Measurements from ENCODE around the gene NF2. TPM values are rescaled to one million over a fixed set of nuclear protein-coding genes. Genes with fewer than 3 reads are reported as not detected.

NF2 gene
- total and polyA plus RNA-seq, 4 donors, result 8.9 to 49.7 (median 16.3) TPM

DNA sequence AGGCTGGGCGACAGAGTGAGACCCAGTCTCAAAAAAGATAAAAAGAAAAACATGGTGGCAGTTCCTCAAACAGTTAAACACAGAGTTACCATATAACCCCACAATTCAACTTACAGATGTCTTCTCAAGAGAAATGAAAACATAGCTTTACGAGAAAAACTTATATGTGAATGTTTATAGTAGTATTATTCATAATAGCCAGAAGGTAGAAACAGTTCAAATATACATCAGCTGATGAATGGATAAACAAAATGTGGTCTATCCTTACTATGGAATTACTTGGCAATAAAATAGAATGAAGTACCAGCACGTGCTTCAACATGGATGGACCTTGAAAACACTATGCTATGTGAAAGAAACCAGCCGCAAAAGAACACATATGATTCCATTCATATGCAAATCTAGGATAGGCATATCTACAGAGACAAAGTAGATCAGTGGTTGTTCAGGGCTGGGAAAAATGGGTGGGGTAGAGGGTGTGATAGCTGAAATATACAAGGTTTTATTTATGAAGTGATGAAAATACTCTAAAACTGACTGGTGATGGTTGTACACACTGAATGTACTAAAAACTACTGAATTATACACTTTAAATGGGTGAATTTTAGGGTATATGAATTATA is 12.4 kb downstream of the NF2 start:
- ATAC-seq (ENCODE audit: insufficient read depth, low FRiP score), result no peak
- H3K9me3 ChIP-seq (ENCODE audit: control insufficient read depth in 4 of 4, insufficient read depth in 3 of 4, low read length in 3 of 4), result no peaks in the 10 kb centered on the region
- DNase-seq, result no peak
- WGBS, 2 donors, result 96 to 97% methylated on average over 4 of the region's 4 CpGs
- no peaks in the 10 kb centered on the region for H3K27me3 ChIP-seq (ENCODE audit: control insufficient read depth in 3 of 3, insufficient read depth in 3 of 3, low read length in 2 of 3)
- H3K4me3 ChIP-seq, result no peak overlapping the region
- H3K27ac ChIP-seq (ENCODE audit: low read depth in 1 of 2, low read length in 1 of 2), result no peak overlapping the region
- H3K36me3 ChIP-seq (ENCODE audit: control insufficient read depth in 4 of 4, insufficient read depth in 4 of 4, low read length in 4 of 4), result no peaks in the 10 kb centered on the region
- peaks cover 3 to 18% (median 9%) of the 10 kb centered on the region in 5 donors for H3K4me1 ChIP-seq (ENCODE audit: control insufficient read depth in 5 of 5, insufficient read depth in 5 of 5, low read length in 5 of 5)
- H3K9ac ChIP-seq (ENCODE audit: insufficient read depth in 1 of 2, low read length in 2 of 2), result no peak overlapping the region
- TF ChIP-seq, protein P1, sequence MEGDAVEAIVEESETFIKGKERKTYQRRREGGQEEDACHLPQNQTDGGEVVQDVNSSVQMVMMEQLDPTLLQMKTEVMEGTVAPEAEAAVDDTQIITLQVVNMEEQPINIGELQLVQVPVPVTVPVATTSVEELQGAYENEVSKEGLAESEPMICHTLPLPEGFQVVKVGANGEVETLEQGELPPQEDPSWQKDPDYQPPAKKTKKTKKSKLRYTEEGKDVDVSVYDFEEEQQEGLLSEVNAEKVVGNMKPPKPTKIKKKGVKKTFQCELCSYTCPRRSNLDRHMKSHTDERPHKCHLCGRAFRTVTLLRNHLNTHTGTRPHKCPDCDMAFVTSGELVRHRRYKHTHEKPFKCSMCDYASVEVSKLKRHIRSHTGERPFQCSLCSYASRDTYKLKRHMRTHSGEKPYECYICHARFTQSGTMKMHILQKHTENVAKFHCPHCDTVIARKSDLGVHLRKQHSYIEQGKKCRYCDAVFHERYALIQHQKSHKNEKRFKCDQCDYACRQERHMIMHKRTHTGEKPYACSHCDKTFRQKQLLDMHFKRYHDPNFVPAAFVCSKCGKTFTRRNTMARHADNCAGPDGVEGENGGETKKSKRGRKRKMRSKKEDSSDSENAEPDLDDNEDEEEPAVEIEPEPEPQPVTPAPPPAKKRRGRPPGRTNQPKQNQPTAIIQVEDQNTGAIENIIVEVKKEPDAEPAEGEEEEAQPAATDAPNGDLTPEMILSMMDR (IDR thresholded peaks at IDR 0.05; ENCODE audit: control extremely low read depth, extremely low read depth), result no peak

DNA sequence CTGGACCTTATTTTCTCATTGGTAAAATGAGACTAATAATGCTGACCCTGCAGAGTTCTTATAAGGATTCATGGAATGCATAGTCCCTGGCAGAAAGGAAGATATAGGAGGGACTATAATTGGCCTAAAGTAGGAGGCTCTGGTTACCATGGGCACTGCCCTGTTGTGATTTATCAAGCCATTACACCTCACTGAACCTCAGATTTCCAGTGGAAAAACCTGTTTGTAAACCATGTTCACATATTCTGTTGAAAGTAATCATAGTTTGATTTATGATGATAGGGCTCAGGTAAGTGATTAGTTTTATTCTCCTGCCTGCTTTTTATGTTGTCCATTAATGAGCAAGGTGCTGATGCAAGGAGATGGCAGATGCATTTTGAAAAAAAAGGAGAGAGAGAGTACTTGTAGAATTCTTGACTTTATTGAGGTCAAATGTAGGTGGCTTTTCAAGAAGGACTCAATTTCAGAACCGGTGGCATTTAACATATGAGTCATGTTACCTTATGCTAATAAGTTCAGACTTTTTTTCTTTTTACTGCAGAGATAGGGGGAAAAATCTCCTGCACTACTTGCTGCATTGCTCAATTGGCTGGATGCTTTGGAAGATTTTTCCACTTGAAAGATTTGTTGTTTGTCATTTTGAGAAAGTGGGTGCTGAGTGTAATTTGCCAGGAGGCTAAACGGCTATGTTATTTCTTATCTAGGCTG is 14.6 kb downstream of the NF2 start:
- peak; percentile 37 for ATAC-seq (ENCODE audit: insufficient read depth, low FRiP score)
- H3K36me3 ChIP-seq (ENCODE audit: control insufficient read depth in 4 of 4, insufficient read depth in 4 of 4, low read length in 4 of 4), result no peaks in the 10 kb centered on the region
- WGBS, 2 donors, result 23 to 61% methylated on average over 2 of the region's 2 CpGs
- TF ChIP-seq, protein P1 (IDR thresholded peaks at IDR 0.05; ENCODE audit: control extremely low read depth, extremely low read depth), result no peak
- H3K9me3 ChIP-seq (ENCODE audit: control insufficient read depth in 4 of 4, insufficient read depth in 3 of 4, low read length in 3 of 4), result no peaks in the 10 kb centered on the region
- H3K9ac ChIP-seq (ENCODE audit: insufficient read depth in 1 of 2, low read length in 2 of 2), result no peak overlapping the region
- peak; percentile 33 to 88 (median 77) for DNase-seq
- peaks cover 5 to 18% (median 9%) of the 10 kb centered on the region in 5 donors for H3K4me1 ChIP-seq (ENCODE audit: control insufficient read depth in 5 of 5, insufficient read depth in 5 of 5, low read length in 5 of 5)
- peak overlapping the region in 1 of 2 donors; percentile 27 for H3K27ac ChIP-seq (ENCODE audit: low read depth in 1 of 2, low read length in 1 of 2)
- no peak overlapping the region for H3K4me3 ChIP-seq
- no peaks in the 10 kb centered on the region for H3K27me3 ChIP-seq (ENCODE audit: control insufficient read depth in 3 of 3, insufficient read depth in 3 of 3, low read length in 2 of 3)

DNA sequence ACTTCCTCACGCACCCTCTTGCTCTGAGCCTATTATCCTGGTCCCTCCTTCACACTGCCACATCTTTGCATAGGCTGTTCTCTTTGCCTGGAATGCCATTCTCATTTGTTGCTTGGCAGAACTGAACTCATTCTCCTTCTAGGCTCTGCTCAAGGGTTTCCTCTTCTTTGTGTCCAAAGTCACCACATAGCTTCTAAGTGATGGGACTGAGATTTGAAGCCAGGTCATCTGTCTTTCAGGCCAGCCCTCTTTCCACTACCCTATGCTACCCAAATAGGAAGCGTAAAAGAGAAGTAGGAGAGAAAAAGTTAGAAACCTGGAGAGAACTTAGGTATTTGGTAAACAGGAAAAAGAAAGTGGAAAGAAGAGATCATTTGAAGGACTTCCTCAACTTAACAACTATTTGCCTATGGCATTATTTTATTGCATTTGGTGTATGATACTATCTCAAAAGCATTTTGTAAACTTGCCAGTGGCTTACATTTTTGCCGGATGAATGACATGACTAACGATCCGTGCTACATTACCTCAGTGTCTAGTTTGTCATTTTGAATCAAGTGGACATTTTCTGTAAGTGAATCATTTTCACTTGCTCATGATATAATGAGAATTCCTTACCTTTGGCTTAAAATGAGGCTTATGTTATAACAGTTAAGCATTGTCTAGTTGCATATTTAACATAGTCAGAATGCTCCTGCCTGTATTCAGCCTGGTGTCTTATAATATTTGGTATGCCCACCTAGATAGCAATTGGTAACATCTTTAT is 18.5 kb downstream of the NF2 start:
- DNase-seq, result no peak
- Histone ChIP-seq H3K4me3 (no peak overlapping the region), H3K27me3 (ENCODE audit: control insufficient read depth in 3 of 3, insufficient read depth in 3 of 3, low read length in 2 of 3) (no peaks in the 10 kb centered on the region), H3K36me3 (ENCODE audit: control insufficient read depth in 4 of 4, insufficient read depth in 4 of 4, low read length in 4 of 4) (no peaks in the 10 kb centered on the region), H3K9me3 (ENCODE audit: control insufficient read depth in 4 of 4, insufficient read depth in 3 of 4, low read length in 3 of 4) (no peaks in the 10 kb centered on the region), H3K4me1 (ENCODE audit: control insufficient read depth in 5 of 5, insufficient read depth in 5 of 5, low read length in 5 of 5) (peaks cover 6 to 30% (median 13%) of the 10 kb centered on the region in 5 donors), H3K27ac (ENCODE audit: low read depth in 1 of 2, low read length in 1 of 2) (peak overlapping the region in 1 of 2 donors; percentile 72), H3K9ac (ENCODE audit: insufficient read depth in 1 of 2, low read length in 2 of 2) (no peak overlapping the region)
- no peak for ATAC-seq (ENCODE audit: insufficient read depth, low FRiP score)
- 33 to 49% methylated on average over 5 of the region's 5 CpGs for WGBS, 2 donors
- TF ChIP-seq, protein P1 (IDR thresholded peaks at IDR 0.05; ENCODE audit: control extremely low read depth, extremely low read depth), result no peak

Measured in lung (tissue), 12 donors.